Measurements from ENCODE around the gene FAM83E.

The FAM83E gene

DNA sequence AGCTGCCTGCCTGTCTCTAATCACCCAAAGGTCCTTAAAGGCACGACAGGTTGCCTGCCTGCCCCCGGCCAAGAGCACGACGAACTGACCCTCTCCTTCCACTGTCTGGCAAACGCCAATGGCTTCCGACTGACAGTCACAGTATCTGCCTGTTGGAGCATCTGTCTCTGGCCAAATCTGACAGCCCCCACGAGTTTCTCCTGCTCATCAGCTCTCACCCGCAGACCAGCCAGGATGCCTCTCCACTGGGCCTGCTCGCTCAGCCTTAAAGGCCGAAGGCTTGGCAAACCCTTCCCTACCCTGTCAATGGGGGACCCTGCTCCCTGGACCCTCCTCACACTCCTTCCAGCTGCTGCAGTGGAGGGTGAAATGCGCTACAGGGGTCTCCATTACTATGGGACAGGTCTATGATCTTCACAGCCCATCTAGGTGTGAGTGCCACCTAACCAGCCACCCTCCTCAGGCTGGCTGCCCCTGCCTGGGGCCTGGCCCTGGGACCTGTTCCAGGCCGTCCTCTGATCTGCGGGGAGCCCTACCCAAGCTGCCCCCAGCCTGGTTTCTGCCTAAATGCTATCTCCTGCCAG lies 932 bp downstream of the FAM83E start:
- TF ChIP-seq, protein P1, sequence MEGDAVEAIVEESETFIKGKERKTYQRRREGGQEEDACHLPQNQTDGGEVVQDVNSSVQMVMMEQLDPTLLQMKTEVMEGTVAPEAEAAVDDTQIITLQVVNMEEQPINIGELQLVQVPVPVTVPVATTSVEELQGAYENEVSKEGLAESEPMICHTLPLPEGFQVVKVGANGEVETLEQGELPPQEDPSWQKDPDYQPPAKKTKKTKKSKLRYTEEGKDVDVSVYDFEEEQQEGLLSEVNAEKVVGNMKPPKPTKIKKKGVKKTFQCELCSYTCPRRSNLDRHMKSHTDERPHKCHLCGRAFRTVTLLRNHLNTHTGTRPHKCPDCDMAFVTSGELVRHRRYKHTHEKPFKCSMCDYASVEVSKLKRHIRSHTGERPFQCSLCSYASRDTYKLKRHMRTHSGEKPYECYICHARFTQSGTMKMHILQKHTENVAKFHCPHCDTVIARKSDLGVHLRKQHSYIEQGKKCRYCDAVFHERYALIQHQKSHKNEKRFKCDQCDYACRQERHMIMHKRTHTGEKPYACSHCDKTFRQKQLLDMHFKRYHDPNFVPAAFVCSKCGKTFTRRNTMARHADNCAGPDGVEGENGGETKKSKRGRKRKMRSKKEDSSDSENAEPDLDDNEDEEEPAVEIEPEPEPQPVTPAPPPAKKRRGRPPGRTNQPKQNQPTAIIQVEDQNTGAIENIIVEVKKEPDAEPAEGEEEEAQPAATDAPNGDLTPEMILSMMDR (IDR thresholded peaks at IDR 0.05; ENCODE audit: insufficient read depth, low read depth, low read length, missing control alignments) = no peak
- DNase-seq (ENCODE audit: low read depth) = no peak
- peak overlapping the region; percentile 26 for H3K4me3 ChIP-seq (ENCODE audit: low read length)

DNA sequence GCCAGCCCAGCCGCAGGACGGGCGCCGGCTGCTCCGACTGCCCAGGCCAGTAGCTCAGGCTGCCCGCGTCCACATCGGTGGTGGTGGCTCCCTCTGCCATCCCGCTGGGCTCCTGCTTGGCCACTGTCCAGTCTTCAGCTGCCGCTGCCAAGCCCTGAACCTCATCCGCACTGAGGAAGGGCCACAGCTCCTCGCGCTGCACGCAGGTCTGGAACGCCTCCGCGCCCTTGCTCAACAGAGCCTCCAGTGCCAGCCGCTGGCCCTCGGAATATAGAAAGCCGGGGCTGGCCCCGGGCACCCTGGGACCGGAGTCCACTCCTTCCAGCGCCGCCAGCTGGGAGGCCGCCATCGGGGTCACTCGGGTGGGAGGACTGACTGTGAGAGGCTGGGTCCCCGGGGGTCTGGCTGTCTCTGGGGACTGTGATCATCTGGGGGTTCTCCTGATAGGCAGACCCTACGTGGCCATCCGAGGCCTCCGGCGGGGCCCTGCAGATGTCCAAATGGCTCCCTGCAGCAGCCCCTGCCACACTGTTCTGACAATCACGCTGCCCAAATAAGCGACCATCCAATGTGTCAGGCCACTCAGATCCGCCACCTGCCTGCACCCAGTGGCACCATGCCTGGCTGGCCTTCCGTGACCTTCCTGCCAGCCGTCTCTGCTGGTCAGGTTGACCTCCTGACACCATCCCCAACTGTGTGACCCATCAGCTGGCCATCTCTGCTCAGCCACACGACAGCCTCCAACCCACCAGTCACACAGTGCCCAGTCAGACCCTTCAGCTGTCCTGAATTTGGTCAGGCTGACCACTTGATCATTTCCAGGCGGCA lies 1.6 kb downstream of the FAM83E start:
- H3K4me3 ChIP-seq (ENCODE audit: low read length) = no peak overlapping the region
- no peak for DNase-seq (ENCODE audit: low read depth)
- TF ChIP-seq, protein P1 (IDR thresholded peaks at IDR 0.05; ENCODE audit: insufficient read depth, low read depth, low read length, missing control alignments) = no peak

DNA sequence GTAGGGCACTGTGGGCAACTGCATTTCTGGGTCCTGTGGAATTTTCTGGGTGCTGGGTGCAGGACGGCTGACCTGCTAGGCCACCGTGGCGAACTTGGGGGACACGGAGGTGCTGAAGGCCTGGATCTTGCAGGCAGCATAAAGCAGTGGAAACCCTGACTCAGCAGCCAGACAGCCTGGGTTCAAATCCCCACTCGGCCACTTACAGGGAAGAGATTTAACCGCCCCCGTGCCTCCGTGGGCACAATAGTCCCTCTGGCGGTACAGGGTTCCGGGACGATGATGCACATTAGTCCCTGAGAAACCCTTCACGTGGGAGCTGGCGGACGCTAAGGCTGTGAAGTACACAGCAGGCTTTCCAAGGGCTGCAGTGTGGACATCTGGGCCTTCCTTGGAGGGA lies 3.0 kb downstream of the FAM83E start:
- TF ChIP-seq, protein P1 (IDR thresholded peaks at IDR 0.05; ENCODE audit: insufficient read depth, low read depth, low read length, missing control alignments) = no peak
- DNase-seq (ENCODE audit: low read depth) = no peak
- H3K4me3 ChIP-seq (ENCODE audit: low read length) = no peak overlapping the region

DNA sequence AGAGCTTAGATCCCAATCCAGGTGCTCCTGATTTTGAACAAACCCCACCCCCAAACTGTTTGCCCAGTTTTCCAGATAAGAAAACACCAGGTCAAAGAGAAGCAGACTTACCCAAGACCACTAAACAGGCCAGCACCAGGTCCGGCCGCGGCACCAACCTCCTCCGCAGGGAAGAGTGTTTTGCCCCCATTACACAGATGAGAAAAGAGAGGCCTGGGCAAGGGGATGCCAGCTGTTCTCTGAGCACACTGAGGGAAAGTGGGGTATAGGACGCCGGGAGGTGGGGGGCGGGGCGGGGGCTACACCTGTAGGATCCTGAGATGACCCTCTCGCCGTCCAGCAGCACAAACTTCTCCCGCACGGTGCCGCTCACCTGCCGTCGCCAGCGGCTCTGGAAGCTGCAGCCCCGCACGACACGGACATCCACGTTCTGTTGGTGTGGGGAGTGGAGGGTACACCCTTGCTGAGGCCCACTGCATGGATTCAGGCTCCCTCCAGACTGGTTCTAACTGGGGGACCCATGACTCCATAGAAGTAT lies 5.2 kb downstream of the FAM83E start:
- TF ChIP-seq, protein P1 (IDR thresholded peaks at IDR 0.05; ENCODE audit: insufficient read depth, low read depth, low read length, missing control alignments) = no peak
- no peak for DNase-seq (ENCODE audit: low read depth)
- no peak overlapping the region for H3K4me3 ChIP-seq (ENCODE audit: low read length)

DNA sequence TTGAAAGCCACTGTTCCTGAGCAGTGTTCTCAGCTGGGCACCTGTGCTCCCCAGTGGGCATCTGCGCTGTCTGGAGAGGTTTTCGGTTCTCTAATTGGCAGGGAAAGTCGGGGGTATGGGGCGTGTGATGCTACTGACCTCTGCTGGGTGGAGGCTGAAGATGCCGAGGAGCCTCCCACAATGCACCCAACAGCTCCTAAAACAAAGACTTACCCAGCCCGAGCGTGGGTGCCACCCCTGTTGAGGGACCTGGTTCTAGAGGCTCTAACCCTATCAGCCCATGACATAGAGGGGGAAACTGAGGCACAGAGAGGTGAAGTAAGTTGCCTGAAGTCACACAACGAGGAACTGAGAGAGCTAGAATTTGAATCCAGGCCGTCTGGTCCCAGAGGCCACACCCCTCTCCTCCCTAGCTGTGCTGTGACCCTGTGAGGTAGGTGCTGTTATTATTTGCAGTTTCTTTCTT lies 6.0 kb downstream of the FAM83E start:
- TF ChIP-seq, protein P1 (IDR thresholded peaks at IDR 0.05; ENCODE audit: insufficient read depth, low read depth, low read length, missing control alignments) = peak; percentile 54
- no peak overlapping the region for H3K4me3 ChIP-seq (ENCODE audit: low read length)
- DNase-seq (ENCODE audit: low read depth) = peak; percentile 67

DNA sequence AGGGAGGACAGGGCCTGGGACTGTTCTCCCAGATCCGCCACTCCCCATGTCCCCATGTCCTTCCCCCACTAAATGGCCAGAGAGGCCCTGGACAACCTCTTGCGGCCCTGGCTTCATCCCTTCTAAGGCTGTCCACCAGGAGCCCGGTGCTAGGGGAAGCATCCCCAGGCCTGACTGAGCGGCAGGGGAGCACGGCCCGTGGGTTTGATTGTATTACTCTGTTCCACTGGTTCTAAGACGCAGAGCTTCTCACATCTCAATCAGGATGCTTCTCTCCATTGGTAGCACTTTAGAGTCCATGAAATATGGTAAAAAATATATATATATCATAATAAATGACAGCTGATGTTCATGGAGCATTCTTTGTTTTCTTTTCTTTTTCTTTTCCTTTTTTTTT lies 7.5 kb downstream of the FAM83E start:
- no peak overlapping the region for H3K4me3 ChIP-seq (ENCODE audit: low read length)
- TF ChIP-seq, protein P1 (IDR thresholded peaks at IDR 0.05; ENCODE audit: insufficient read depth, low read depth, low read length, missing control alignments) = no peak
- DNase-seq (ENCODE audit: low read depth) = no peak
